IMR-90 (cell line): Measurements from ENCODE around the gene HELZ.
"Not testable (repeated sequence)": the region's sequence is repeated elsewhere in the genome, so short reads cannot be mapped to it uniquely, and the experiment has no call there.

Experiments used
- BHLHE40 ChIP-seq: fragments of 150-350 bp; IDR thresholded peaks from 2 replicates; pipeline ENCODE4 v1.6.1; 2016; ENCODE audit warnings: mild to moderate bottlenecking, low read depth, low read length
- CEBPB ChIP-seq: IDR thresholded peaks from 2 replicates; pipeline ENCODE4 v1.6.1; 2012; ENCODE audit warnings: low read depth, low read length, improper control_type of control experiment
- CHD1 ChIP-seq: IDR thresholded peaks from 2 replicates; pipeline ENCODE4 v1.6.1; 2012; ENCODE audit warnings: low read depth, low read length, improper control_type of control experiment
- CTCF ChIP-seq: conservative IDR thresholded peaks from 2 replicates; pipeline ENCODE4 v1.5.1; 2012; ENCODE audit warnings: mild to moderate bottlenecking, low read depth, low read length, improper control_type of control experiment
- MAZ ChIP-seq: IDR thresholded peaks from 2 replicates; pipeline ENCODE4 v1.6.1; 2012; ENCODE audit warnings: low read depth, mild to moderate bottlenecking, low read length, improper control_type of control experiment, moderate library complexity, borderline replicate concordance
- MXI1 ChIP-seq: IDR thresholded peaks from 2 replicates; pipeline ENCODE4 v1.6.1; 2012; ENCODE audit warnings: low read depth, mild to moderate bottlenecking, low read length, moderate library complexity, borderline replicate concordance
- NFE2L2 ChIP-seq: fragments of 150-350 bp; IDR thresholded peaks from 2 replicates; pipeline ENCODE4 v1.6.1; 2016; ENCODE audit warnings: low read depth, mild to moderate bottlenecking, low read length
- POLR2A ChIP-seq: IDR thresholded peaks from 2 replicates; pipeline ENCODE4 v1.6.1; 2012; ENCODE audit warnings: mild to moderate bottlenecking, low read depth, low read length
- RAD21 ChIP-seq: IDR thresholded peaks from 2 replicates; pipeline ENCODE4 v1.6.1; 2012; ENCODE audit warnings: low read length, improper control_type of control experiment
- RCOR1 ChIP-seq: IDR thresholded peaks from 2 replicates; pipeline ENCODE4 v1.6.1; 2012; ENCODE audit warnings: mild to moderate bottlenecking, low read length, improper control_type of control experiment; ENCODE audit not compliant: insufficient replicate concordance
- RFX5 ChIP-seq: IDR thresholded peaks from 2 replicates; pipeline ENCODE4 v1.8.0; 2012; ENCODE audit warnings: low read depth, mild to moderate bottlenecking, low read length, moderate library complexity
- USF2 ChIP-seq: fragments of 150-350 bp; IDR thresholded peaks from 2 replicates; pipeline ENCODE4 v1.6.1; 2017; ENCODE audit warnings: mild to moderate bottlenecking, antibody characterized with exemption, low read length, low read depth

GRCh38 chr17:67142030-67142429 is 103.0 kb downstream of the HELZ start:
- not testable (repeated sequence) for TF ChIP-seq CTCF, POLR2A, BHLHE40, CEBPB, MAZ, MXI1, NFE2L2, RAD21, RCOR1, USF2, RFX5, CHD1
